GM04503 (cell line): ENCODE results near the gene PPP1R12C.
"Not testable (repeated sequence)": the region's sequence is repeated elsewhere in the genome, so short reads cannot be mapped to it uniquely, and the experiment has no call there.

Experiments
- DNase-seq: peaks from one replicate; pipeline ENCODE4 v3.0.0-alpha.2; 2012; ENCODE audit warnings: low read depth

PPP1R12C gene

DNA sequence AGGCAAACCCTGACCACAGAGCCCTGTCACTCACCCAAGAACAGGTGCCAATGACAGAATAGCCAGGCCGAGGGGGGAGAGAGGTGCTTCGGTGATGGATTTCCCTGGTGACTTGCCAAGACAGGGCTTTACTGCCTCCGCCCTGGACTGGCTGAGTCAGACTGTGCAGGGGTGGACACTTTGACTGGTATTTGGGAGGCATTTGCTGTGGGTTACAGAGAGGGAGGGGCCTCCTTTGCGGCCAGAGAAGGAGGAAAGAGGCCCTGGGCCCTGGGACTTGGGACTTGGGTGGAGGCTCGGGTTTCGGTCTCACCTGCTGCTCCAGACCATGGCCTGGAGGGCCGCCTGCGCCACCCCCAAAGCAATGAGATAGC is 46.3 kb downstream of the PPP1R12C start:
- DNase-seq: no peak

DNA sequence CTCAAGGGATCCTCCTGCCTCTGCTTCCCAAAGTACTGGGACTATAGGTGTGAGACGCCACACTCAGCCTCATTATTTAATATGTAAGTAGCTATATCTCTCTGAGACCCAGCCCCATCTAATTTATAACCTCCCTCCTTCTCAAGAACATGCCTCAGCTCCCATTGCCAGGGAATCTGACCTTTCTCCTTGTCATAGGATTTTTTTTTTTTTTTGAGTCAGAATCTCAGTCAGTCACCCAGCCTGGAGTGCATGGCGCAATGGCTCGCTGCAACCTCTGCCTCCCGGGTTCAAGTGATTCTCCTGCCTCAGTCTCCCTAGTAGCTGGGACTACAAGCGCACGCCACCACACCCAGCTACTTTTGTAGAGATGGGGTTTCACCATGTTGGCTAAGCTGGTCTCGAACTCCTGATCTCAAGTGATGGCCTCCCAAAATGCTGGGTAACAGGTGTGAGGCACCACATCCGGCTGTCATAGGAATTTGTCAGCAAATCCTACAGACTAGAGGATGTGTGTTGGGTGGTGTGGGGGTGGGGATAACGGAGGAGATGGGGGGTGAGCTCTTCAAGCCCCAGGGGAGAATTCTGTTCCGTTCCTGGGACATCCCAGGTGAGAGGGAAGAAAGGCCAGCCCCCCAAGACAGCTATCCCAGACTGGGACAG is 46.8 kb downstream of the PPP1R12C start:
- DNase-seq: no peak

DNA sequence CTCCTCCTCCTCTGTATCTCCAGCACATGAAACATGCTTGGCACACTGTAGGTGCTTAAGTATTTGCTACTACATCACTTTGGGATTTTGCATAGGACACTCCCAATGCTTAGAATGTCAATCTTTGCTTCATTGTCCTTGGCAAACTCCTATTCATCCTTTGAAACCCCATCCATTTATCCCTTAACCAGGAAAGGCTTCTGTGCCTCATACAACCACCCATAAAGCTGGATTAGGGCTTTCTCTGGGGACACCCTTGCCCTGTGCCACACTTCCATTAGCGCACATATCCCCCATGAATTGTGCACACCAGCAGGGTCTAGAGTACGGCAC is 47.6 kb downstream of the PPP1R12C start:
- no peak for DNase-seq

DNA sequence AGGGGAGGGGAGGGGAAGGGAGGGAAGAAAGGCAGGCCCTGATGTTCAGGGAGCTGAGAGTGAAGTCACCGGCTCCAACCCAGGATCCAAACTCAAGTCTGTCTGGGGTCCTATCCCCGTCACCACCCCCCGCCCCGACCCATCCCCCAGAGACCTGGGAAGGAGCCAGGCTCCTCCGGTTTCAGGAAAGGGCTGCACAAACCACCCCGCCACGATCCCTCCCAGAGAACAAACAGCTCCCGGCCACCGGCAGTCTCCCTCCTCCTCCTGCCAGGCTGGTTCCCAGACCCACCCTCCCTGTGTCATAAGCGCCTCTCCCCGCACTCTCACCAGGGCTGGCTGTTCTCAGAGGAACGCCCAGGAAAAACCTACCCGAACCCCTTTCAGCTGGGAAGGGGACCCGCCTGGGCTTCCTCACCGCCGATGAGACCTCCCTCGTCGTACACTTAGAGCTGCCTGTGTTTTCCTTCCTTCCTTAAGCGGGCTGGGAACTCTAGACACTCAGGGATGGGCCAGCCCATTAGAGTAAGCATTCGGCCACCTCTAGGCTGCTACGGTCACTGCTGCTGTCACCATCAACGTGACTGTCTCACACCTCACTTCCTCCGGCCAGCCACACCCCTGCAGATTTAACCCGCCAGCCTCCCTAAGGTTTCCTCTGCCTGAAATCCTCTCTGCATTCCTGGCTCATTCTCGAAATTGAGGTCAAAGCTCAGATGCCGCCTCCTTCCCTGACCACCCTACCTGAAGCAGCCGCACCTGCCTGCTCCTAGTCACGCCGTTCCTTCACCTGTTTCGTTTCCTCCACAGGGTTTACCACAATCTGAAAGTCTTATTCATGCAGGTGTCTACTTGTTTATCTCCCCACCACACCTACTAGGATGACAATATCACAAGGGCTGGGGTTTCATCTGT is 48.2 kb downstream of the PPP1R12C start:
- DNase-seq: no peak

DNA sequence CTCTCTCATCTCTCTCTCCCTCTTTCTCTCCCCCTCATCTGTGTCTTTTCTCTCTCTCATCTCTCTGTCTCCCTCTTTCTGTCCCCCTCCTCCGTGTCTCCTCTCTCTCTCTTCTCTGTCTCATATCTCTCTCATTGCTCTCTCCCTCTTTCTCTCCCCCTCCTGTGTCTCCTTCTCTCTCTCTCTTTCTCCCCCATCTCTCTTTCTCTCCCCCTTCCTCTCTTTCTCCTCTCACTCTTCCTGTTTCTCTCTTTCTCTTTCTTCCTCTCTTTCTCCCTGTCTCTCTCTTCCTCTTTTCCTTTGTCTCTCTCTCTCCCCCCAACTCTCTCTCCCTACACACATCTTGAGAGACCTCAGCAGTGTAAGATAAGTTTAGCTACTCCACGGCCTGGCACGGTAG is 49.6 kb downstream of the PPP1R12C start:
- no peak for DNase-seq

DNA sequence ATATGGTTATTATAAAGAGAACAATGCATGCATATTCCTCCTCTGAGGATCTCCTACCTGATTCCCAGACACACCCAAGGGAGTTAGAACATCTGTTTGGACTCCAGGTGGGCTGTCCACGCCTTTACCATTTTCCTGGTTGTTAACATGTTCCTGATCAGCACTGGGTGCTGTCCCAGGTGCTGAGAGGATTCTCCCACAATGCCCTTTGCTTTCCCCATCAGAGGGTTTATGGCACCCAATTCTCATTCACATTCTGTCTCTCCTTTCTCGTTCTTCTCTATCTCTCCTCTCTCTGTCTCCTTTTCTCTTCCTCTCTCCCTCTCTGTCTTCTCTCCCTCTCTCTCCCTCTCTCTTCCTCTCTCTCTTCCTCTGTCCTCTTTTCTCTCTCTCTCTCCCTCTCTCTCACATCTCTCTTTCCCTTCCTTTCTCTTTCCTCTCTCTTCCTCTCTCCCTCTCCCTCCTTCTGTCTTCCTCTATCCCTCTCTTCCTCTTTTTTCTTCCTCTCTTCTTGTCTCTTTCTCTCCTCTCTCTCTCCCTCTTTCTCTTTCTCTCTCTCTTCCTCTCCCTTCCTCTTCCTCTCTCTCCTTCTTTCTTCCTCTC is 51.2 kb downstream of the PPP1R12C start:
- DNase-seq: no peak

DNA sequence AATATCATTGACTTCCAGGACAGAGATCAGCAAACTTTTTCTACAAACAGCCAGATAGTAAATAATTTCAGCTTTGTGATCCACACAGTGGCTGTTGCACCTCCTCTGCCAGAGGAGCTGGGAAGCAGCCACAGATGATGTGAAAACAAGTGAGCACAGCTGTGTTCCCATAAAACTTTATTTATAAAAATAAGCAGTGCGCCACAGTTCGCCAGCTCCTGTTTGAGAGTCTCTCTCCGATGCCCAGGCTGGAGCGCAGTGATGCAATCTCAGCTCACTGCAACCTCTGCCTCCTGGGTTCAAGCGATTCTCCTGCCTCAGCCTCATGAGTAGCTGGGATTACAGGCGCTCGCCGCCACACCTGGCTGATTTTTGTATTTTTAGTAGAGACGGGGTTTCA is 51.9 kb downstream of the PPP1R12C start:
- DNase-seq: not testable (repeated sequence)

DNA sequence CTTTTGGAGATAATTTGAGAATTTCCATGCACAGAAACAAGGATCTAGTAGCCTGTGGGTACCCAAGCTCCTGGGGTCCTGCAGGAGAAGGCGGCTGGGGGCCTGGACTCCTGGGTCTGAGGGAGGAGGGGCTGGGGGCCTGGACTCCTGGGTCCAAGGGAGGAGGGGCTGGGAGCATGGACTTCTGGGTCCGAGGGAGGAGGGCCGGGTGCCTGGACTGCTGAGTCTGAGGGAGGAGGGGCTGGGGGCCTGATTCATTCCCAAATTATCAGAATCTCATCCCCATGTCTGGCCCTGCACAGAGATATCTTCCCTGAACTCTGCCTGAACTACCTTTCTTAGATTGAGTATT is 54.0 kb downstream of the PPP1R12C start:
- DNase-seq: no peak

DNA sequence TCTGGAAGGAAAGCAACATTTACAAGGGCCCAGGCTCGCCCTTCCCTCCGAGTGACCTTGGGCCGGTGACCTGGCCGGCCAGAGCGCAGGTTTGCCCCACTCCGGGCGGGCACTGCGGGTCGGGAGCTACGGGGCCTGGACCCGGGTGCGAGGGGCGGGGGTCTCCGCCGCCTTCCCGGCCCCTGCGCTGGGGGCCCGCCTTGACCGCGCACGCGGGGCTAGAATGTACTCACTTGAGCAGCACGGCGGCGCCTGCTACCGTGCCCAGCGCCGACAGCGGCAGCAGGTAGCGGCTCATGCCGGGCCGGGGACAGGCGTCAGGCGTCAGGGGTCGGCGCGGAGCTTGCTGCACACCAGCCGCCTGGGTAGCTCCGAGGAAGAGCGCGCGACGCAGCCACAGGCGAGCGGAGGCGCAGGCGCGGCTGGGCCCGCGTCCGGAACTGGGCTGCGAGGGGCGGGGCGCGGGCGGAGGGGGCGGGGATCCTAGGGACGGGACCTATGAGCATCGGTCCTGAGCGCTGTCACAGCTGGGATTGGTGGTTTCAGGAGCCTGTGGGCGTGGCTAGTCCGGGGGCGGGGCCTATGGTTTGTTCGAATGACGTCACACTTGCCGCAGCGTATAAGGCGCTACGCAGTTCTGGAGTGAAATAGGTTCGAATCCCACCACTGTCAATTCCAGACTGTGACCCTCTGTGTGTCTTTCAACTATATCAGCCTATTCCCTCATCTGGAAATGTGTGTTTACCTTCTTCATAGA is 54.5 kb downstream of the PPP1R12C start, which contains the start of gene RDH13:
Gene RDH13 (minus strand): TSS at position 414 of the 757 bp plus-strand sequence. CDS start 116 bp downstream, at position 298.
- no peak for DNase-seq

DNA sequence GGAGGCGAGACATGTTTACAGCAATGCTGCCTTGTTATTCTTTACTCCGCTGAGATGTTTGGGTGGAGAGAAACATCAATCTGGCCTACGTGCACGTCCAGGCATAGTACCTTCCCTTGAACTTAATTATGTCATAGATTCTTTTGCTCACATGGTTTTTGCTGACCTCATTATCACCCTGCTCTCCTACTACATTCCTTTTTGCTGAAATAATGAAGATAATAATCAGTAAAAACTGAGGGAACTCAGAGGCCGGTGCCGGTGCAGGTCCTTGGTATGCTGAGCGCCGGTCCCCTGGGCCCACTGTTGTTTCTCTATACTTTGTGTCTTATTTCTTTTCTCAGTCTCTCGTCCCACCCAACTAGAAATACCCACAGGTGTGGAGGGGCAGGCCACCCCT is 57.1 kb downstream of the PPP1R12C start:
- not testable (repeated sequence) for DNase-seq

DNA sequence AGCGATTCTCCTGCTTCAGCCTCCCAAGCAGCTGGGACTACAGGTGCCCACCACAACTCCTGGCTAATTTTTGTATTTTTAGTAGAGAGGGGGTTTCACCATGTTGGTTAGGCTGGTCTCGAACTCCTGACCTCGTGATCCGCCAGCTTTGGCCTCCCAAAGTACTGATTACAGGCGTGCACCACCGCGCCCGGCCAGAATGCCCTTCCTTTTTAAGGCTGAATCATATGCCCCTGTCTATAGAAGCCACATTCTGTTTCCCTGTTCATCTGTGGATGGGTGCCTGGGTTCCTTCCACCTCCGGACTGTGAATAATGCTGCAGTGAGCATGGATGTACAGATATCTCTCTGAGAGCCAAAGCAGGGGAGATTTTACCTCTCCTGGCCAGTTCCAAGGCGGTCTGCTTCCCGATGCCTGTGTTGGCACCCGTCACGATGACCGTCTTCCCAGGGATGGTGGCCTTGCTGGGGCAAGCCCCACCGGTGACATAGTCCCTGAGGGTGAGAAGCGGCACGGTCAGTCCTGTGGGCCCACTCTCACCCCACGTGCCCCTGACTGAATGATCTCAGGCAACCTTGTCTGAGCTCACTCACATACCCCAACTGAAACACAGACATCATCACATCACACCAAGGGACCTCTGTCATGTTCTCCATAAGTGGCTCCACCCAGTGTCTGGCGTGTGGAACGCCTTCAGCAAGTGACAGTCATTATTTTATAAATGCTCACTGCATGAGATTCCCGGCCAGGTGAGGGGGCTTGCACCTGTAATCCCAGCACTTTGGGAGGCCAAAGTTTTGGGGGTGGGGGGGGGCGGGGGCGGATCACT is 58.4 kb downstream of the PPP1R12C start:
- no peak for DNase-seq

DNA sequence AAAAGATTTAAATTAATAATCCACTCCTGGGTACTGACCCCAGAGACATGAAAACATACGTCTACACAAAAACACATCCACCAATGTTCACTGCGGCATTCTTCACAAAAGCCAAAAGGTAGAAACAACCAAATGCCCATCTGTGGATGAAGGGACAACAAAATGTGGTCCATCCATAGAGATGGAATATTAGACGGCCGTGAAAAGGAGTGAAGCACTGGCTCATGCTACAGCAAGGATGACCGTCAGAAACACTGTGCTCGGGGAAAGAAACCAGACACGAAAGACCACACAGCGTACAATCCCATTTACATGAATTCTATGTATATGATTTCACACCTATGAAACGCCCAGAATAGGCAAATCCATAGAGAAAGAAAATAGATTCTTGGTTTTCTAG is 60.6 kb downstream of the PPP1R12C start:
- no peak for DNase-seq

DNA sequence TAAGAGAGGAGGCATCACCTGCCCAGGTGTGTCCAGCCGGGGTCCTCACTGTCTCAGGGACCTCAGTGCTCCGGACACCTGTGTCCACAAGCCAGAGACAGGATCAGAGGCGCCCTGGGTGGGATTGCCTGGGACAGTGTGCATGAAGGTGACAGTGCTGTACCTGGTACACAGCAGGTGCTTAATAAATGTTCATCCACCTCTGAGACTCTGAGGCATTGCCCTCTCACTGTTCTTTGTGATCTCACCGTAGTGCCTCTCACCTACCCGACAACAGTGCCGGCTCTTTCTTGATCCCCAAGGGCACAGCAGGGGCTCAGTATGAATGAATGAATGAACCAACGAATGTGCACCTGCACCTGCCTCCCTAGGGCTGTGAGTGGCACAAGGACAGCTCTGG is 63.7 kb downstream of the PPP1R12C start:
- DNase-seq: no peak

DNA sequence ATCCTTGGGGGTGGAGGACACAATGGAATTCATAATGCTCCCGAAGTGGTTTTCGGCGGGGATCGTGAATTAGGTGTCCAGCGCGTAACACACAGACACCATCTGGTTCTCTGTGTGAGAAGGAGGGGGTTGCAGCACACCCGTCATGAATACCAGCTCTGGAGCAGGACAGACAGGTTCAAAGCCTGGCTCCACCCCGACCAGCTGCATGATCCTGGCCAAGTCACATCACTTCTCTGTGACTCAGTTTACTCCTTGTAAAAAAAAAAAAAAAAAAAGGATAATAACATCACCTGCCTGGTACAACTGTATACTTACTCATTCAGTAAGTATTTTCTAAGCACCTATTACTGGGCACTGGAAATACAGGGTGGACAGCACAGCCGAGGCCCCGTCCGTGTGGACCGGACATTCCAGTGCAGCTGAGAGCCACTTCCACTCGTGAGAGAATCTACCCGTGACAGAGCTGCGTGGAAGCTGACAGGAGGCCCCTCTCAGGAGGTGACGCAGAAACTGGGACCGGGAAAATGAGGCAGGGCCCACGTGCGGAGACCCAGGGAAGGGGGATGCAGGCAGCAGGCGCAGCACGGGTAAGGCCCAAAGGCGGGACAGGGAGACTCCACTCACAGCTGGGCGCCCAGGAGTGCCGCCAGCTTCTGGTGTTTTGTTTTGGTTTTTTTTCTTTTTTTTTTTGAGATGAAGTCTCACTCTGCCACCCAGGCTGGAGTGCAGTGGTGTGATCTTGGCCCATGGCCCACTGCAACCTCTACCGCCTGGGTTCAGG is 66.5 kb downstream of the PPP1R12C start:
- DNase-seq: no peak

DNA sequence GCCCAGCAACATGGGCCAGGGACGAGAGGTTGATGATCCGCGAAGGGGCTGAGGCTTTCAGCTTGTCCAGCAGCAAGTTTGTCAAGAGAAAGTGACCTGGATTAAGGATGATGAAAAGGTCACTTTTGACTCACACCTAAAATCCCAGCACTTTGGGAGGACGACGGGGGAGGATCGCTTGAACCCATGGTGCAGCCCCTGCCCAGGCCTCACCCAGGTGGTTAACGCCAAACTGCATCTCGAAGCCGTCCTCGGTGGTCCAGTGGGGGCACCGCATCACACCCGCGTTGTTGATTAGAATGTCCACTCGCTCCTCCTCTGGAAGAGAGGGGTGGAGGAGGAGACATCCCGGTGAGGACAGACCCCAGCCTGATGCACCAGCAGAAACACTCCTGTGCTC is 69.0 kb downstream of the PPP1R12C start:
- no peak for DNase-seq

DNA sequence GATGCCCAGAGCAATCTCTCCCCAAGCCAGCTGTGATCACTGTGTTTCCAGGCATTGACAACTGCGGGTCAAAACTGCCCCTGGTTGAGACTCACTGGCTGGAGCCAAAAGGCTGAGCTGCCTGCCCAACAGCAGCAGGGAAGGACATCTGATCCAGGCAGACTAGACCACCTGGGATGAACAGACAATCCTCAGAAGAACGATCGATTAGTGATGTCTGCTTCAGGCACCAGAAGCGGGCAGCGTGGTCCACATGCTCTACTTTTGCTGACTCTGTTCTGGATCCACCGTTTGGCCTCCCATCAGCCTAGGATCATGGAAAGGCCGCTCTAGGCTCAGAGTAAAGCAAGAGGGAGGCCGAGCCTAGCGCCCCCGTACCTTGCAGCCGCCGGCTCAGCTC is 69.5 kb downstream of the PPP1R12C start:
- DNase-seq: no peak

DNA sequence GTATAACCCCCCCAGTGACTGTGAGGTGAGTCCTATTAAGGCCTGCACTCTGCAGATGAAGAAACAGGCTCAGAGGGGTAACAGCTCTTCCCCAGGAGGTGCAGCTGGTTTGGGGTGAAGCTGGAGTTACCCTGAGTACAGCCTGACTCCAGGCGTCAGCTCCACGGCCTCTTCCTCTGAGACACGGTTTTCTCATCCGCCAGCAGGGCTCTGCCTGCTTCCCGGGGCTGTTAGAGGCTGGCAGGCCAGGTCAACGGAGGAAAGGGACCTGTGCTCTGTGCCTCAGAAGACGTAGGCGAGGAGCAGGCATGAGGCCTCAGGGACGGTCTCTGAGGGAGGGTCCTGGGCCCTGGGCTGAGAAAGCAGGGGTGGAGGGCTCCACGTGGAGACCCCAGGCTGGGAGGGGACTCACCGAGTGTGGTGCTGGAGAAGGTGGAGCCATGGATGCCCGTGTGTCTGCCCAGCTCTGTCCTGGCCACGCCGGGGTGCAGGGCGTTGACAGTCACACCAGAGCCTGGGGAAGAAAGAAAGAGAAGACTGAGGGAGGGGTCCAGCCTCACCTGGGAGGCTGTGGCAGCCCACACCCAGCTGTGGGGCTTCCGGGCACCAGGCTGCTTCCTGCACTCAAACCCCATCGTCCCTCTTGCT is 70.3 kb downstream of the PPP1R12C start:
- no peak for DNase-seq

DNA sequence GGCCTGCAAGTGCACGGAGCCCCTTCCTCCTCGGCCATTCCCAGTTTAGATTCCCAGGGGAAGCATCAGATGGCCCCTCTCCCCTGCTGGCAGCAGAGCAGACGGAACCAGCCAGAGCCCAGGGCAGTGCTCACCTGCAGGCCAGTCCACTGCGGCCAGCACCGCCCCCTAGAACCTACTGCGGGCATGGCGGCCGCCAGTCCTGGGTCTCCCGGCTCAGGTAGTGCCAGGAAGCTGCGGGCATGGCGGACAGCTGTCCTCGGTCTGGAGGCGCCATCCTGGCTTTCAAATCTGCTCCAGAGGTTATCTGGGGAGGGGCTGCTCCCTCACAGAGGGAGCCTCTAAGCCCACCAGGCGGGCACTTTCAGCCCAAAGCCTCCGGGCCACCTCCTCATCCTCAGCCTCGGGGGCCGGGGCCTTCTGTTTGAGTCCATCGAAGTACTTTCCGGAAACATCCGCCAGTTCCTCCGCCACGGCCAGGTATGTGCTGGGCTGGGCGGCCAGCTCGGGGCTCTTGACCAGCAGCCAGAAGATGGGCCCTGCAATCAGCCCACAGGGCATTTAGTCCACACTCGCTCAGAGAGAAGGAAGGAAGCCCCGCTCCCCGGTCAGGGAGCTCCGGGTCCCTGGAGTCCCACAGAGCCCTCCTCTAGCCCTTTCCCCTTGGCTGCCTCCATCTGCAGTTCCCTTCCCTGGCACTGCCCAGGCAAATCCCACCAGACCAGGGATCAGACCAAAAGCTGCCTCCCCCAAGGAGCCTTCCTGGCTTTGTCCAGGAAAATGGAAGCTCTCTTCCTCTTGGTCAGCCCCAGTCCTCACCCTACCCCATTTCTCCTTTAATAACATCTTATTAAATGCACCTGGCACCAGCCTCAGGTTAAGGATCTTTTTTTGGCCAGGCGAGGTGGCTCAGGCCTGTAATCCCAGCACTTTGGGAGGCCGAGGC is 72.4 kb downstream of the PPP1R12C start:
- no peak for DNase-seq

DNA sequence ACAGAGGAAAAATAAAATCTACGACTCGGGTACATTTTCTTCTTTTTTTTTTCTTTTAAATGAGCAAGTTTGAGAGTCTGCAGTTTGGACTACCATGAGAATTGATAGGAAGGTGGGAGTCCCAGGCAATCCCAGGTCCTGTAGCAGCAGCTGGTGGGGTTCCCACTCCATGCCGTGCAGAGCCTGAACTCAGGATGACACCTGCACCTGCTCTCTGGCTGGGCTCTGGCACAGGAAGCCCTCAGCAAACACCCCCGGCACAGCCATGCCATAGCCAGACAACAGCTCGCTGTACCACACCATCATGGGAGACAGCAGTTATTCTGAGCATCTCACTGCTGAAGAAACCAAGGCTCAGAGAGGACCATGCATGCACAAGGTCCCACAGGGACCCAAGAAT is 73.2 kb downstream of the PPP1R12C start:
- no peak for DNase-seq
